Measurements from ENCODE around the gene GSAP. TPM values are rescaled to one million over a fixed set of nuclear protein-coding genes. Genes with fewer than 3 reads are reported as not detected.

GSAP gene
- total and polyA plus RNA-seq, 9 donors, result 4.0 to 19.4 (median 11.2) TPM

GRCh38 chr7:77308792-77309191 lies 107.4 kb downstream of the GSAP start:
- DNase-seq, result no peak
- no peaks in the 10 kb centered on the region for H3K36me3 ChIP-seq
- TF ChIP-seq, protein P1, sequence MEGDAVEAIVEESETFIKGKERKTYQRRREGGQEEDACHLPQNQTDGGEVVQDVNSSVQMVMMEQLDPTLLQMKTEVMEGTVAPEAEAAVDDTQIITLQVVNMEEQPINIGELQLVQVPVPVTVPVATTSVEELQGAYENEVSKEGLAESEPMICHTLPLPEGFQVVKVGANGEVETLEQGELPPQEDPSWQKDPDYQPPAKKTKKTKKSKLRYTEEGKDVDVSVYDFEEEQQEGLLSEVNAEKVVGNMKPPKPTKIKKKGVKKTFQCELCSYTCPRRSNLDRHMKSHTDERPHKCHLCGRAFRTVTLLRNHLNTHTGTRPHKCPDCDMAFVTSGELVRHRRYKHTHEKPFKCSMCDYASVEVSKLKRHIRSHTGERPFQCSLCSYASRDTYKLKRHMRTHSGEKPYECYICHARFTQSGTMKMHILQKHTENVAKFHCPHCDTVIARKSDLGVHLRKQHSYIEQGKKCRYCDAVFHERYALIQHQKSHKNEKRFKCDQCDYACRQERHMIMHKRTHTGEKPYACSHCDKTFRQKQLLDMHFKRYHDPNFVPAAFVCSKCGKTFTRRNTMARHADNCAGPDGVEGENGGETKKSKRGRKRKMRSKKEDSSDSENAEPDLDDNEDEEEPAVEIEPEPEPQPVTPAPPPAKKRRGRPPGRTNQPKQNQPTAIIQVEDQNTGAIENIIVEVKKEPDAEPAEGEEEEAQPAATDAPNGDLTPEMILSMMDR (IDR thresholded peaks at IDR 0.05), result no peak
- TF ChIP-seq EP300 (IDR thresholded peaks at IDR 0.05), result no peak
- no peak for TF ChIP-seq POLR2A (IDR thresholded peaks at IDR 0.05)
- H3K4me3 ChIP-seq, result no peak overlapping the region
- WGBS, 3 donors, result 91 to 95% (median 94%) methylated on average over 4 of the region's 4 CpGs
- intact Hi-C loops (cut with DNase I), result no loop called here
- H3K9me3 ChIP-seq, result no peaks in the 10 kb centered on the region
- peaks cover 2% of the 10 kb centered on the region for H3K4me1 ChIP-seq (ENCODE audit: insufficient read depth)
- no peak overlapping the region for H3K27ac ChIP-seq
- H3K27me3 ChIP-seq, result no peaks in the 10 kb centered on the region

GRCh38 chr7:77306231-77307067 lies 109.7 kb downstream of the GSAP start:
- Histone ChIP-seq H3K27me3 (no peaks in the 10 kb centered on the region), H3K27ac (no peak overlapping the region), H3K9me3 (no peaks in the 10 kb centered on the region), H3K36me3 (no peaks in the 10 kb centered on the region), H3K4me3 (no peak overlapping the region), H3K4me1 (ENCODE audit: insufficient read depth) (no peaks in the 10 kb centered on the region)
- no peak for DNase-seq
- whole genome bisulfite sequencing, 3 donors, result 76 to 78% (median 77%) methylated on average over 17 of the region's 17 CpGs
- TF ChIP-seq, protein P1 (IDR thresholded peaks at IDR 0.05), result no peak
- TF ChIP-seq EP300 (IDR thresholded peaks at IDR 0.05) (no peak), POLR2A (IDR thresholded peaks at IDR 0.05) (no peak)
- intact Hi-C loops (cut with DNase I), result no loop called here

GRCh38 chr7:77295549-77295948 lies 120.6 kb downstream of the GSAP start:
- no peaks in the 10 kb centered on the region for H3K9me3 ChIP-seq
- intact Hi-C loops (cut with DNase I), result no loop called here
- H3K36me3 ChIP-seq, result no peaks in the 10 kb centered on the region
- H3K27me3 ChIP-seq, result no peaks in the 10 kb centered on the region
- no peak for DNase-seq
- no peaks in the 10 kb centered on the region for H3K4me1 ChIP-seq (ENCODE audit: insufficient read depth)
- no peak overlapping the region for H3K4me3 ChIP-seq
- 96 to 99% (median 99%) methylated on average over 2 of the region's 2 CpGs for WGBS, 3 donors
- TF ChIP-seq, protein P1 (IDR thresholded peaks at IDR 0.05), result no peak
- no peak overlapping the region for H3K27ac ChIP-seq

GRCh38 chr7:77293046-77293445 lies 123.1 kb downstream of the GSAP start:
- intact Hi-C loops (cut with DNase I), result no loop called here
- 90 to 92% (median 92%) methylated on average over 4 of the region's 4 CpGs for WGBS, 3 donors
- Histone ChIP-seq H3K36me3 (no peaks in the 10 kb centered on the region), H3K27ac (no peak overlapping the region), H3K4me1 (ENCODE audit: insufficient read depth) (no peaks in the 10 kb centered on the region), H3K4me3 (no peak overlapping the region), H3K27me3 (no peaks in the 10 kb centered on the region), H3K9me3 (no peaks in the 10 kb centered on the region)
- DNase-seq, result no peak
- TF ChIP-seq EP300 (IDR thresholded peaks at IDR 0.05) (no peak), POLR2A (IDR thresholded peaks at IDR 0.05) (no peak)
- TF ChIP-seq, protein P1 (IDR thresholded peaks at IDR 0.05), result no peak

Data from ovary (tissue), 9 donors.